ENCODE data around the gene KAT6B. TPM values are rescaled to one million over a fixed set of nuclear protein-coding genes. Genes with fewer than 3 reads are reported as not detected.

KAT6B gene
- total and polyA plus RNA-seq, 2 donors from 2014 or later, result 2.9 to 34.2 TPM

- FAIRE-seq, result no peak
- H3K36me3 ChIP-seq (ENCODE audit: control insufficient read depth in 2 of 3, insufficient read depth in 3 of 3, low read length in 3 of 3), result no peaks in the 10 kb centered on the region
- intact Hi-C loops (cut with DNase I), result no loop called here
- H3K27me3 ChIP-seq (ENCODE audit: control insufficient read depth, insufficient read depth, low read length), result no peaks in the 10 kb centered on the region
- no peak for TF ChIP-seq CTCF (IDR thresholded peaks at IDR 0.05; ENCODE audit: borderline replicate concordance, extremely low read depth, insufficient read depth)
- DNase-seq, result no peak
- no peak overlapping the region for H3K4me3 ChIP-seq (ENCODE audit: low read length in 3 of 3)
- no peak overlapping the region for H3K9ac ChIP-seq (ENCODE audit: low read length in 3 of 3)
- no peaks in the 10 kb centered on the region for H3K4me1 ChIP-seq (ENCODE audit: control insufficient read depth in 2 of 3, insufficient read depth in 2 of 3, low read depth in 1 of 3, low read length in 3 of 3)
- no peaks in the 10 kb centered on the region for H3K9me3 ChIP-seq (ENCODE audit: control insufficient read depth in 2 of 3, insufficient read depth in 1 of 3, low read length in 3 of 3)
- no peak overlapping the region for H3K27ac ChIP-seq (ENCODE audit: low read depth in 2 of 2, low read length in 2 of 2)
Measured at GRCh38 chr10:75058161-75058560, 231.8 kb downstream of the KAT6B start.

GRCh38 chr10:75061709-75062505, 235.5 kb downstream of the KAT6B start:
- H3K9ac ChIP-seq (ENCODE audit: low read length in 3 of 3), result no peak overlapping the region
- DNase-seq (no peak), FAIRE-seq (no peak)
- no peak overlapping the region for H3K4me3 ChIP-seq (ENCODE audit: low read length in 3 of 3)
- no peaks in the 10 kb centered on the region for H3K36me3 ChIP-seq (ENCODE audit: control insufficient read depth in 2 of 3, insufficient read depth in 3 of 3, low read length in 3 of 3)
- intact Hi-C loops (cut with DNase I), result no loop called here
- H3K27me3 ChIP-seq (ENCODE audit: control insufficient read depth, insufficient read depth, low read length), result no peaks in the 10 kb centered on the region
- no peaks in the 10 kb centered on the region for H3K4me1 ChIP-seq (ENCODE audit: control insufficient read depth in 2 of 3, insufficient read depth in 2 of 3, low read depth in 1 of 3, low read length in 3 of 3)
- no peak for TF ChIP-seq CTCF (IDR thresholded peaks at IDR 0.05; ENCODE audit: borderline replicate concordance, extremely low read depth, insufficient read depth)
- no peak overlapping the region for H3K27ac ChIP-seq (ENCODE audit: low read depth in 2 of 2, low read length in 2 of 2)
- no peaks in the 10 kb centered on the region for H3K9me3 ChIP-seq (ENCODE audit: control insufficient read depth in 2 of 3, insufficient read depth in 1 of 3, low read length in 3 of 3)

GRCh38 chr10:75062506-75063299, 236.3 kb downstream of the KAT6B start:
- DNase-seq (no peak), FAIRE-seq (no peak)
- no peak overlapping the region for H3K4me3 ChIP-seq (ENCODE audit: low read length in 3 of 3)
- no peaks in the 10 kb centered on the region for H3K36me3 ChIP-seq (ENCODE audit: control insufficient read depth in 2 of 3, insufficient read depth in 3 of 3, low read length in 3 of 3)
- no peak for TF ChIP-seq CTCF (IDR thresholded peaks at IDR 0.05; ENCODE audit: borderline replicate concordance, extremely low read depth, insufficient read depth)
- H3K27me3 ChIP-seq (ENCODE audit: control insufficient read depth, insufficient read depth, low read length), result no peaks in the 10 kb centered on the region
- no peaks in the 10 kb centered on the region for H3K4me1 ChIP-seq (ENCODE audit: control insufficient read depth in 2 of 3, insufficient read depth in 2 of 3, low read depth in 1 of 3, low read length in 3 of 3)
- no peak overlapping the region for H3K9ac ChIP-seq (ENCODE audit: low read length in 3 of 3)
- intact Hi-C loops (cut with DNase I), result no loop called here
- H3K9me3 ChIP-seq (ENCODE audit: control insufficient read depth in 2 of 3, insufficient read depth in 1 of 3, low read length in 3 of 3), result no peaks in the 10 kb centered on the region
- H3K27ac ChIP-seq (ENCODE audit: low read depth in 2 of 2, low read length in 2 of 2), result no peak overlapping the region
